Cardiac fibroblast (primary cell): ENCODE results near the gene MRNIP.

Source experiments
- DNase-seq, 2 donors: peaks; one replicate each; pipeline versions ENCODE4 v3.0.0 to v3.0.0-alpha.2; 2010; ENCODE audit warnings: low read depth in 2 of 2
- H3K4me3 ChIP-seq, 2 donors: replicated peaks in 1 of 2; 1 replicate in 1 of 2; 2 replicates in 1 of 2; pipeline ENCODE4 v1.5.1; 2011; ENCODE audit warnings: low read depth in 2 of 2, low read length in 2 of 2, mild to moderate bottlenecking in 2 of 2, moderate library complexity in 1 of 2
- CTCF ChIP-seq: IDR thresholded peaks from one replicate; pipeline ENCODE4 v1.5.1; 2011; ENCODE audit warnings: low read depth, mild to moderate bottlenecking, low read length, inconsistent platforms

MRNIP gene

GRCh38 chr5:179904463-179905160, 46.0 kb upstream of the MRNIP start:
- DNase-seq = no peak
- no peak overlapping the region for H3K4me3 ChIP-seq
- no peak for TF ChIP-seq CTCF

GRCh38 chr5:179902763-179903158, 44.1 kb upstream of the MRNIP start:
- H3K4me3 ChIP-seq = no peak overlapping the region
- no peak for DNase-seq

GRCh38 chr5:179901915-179902762, 43.5 kb upstream of the MRNIP start:
- DNase-seq = no peak
- H3K4me3 ChIP-seq = no peak overlapping the region
- no peak for TF ChIP-seq CTCF

More at GRCh38 chr5:179902763-179903158, 44.1 kb upstream of the MRNIP start:
- no peak for TF ChIP-seq CTCF

- TF ChIP-seq CTCF = no peak
- no peak overlapping the region for H3K4me3 ChIP-seq
- no peak for DNase-seq
Observed at GRCh38 chr5:179901462-179901861, 42.8 kb upstream of the MRNIP start.

GRCh38 chr5:179900711-179901110, 42.1 kb upstream of the MRNIP start:
- DNase-seq = no peak
- TF ChIP-seq CTCF = no peak
- H3K4me3 ChIP-seq = no peak overlapping the region

GRCh38 chr5:179900206-179900605, 41.6 kb upstream of the MRNIP start:
- no peak overlapping the region for H3K4me3 ChIP-seq
- no peak for DNase-seq
- no peak for TF ChIP-seq CTCF
